ENCODE results near the gene NXPH3.
"Not testable (repeated sequence)": the region's sequence is repeated elsewhere in the genome, so short reads cannot be mapped to it uniquely, and the experiment has no call there.

GRCh38 chr17:49550764-49551163 lies 24.9 kb upstream of the NXPH3 start:
- TF ChIP-seq CTCF (IDR thresholded peaks at IDR 0.05; ENCODE audit: low read length); EZH2 (optimal IDR thresholded peaks at IDR 0.05; ENCODE audit: low read depth, low read length); EZH2phosphoT487 (IDR thresholded peaks at IDR 0.05; ENCODE audit: low read length): not testable (repeated sequence)
